ENCODE measurements around the gene TTI1.

Gene TTI1

DNA sequence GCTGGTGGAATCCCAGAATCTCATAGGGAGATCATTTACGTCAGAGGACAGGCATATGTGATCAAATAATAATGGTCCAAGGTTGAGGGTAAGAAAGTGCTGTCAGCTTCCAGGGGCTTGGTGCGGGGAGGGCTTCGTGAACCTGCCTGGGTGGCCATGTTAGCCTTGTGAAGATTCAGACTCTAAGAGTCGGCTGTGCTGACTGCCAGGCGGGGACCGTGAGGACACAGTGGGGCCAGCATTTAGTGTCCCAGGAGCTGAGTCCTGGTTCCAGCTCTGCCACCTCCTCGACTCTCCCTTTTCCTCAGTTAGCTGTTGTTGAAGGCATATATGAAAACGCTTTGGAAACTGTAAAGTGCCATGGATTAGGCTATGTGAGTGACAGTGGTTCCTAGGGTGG, 96.8 kb downstream of the TTI1 start:
- DNase-seq (ENCODE audit: low spot score), result no peak

DNA sequence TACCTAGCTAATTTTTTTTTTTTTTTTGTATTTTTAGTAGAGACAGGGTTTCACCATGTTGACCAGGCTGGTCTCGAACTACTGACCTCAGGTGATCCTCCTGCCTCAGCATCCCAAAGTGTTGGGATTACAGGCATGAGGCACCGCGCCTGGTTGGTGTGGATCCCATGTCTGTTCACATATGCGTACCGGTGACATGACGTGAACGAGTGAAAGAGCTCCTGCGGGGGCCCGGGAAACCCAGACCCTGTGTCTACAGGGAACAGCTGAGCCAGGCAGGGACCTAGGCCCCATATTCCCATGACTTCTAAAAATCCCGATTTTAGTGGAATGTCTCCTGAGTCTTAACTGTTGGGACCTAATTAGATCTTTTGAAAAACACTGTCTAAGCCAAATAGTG, 97.2 kb downstream of the TTI1 start:
- no peak for DNase-seq (ENCODE audit: low spot score)

DNA sequence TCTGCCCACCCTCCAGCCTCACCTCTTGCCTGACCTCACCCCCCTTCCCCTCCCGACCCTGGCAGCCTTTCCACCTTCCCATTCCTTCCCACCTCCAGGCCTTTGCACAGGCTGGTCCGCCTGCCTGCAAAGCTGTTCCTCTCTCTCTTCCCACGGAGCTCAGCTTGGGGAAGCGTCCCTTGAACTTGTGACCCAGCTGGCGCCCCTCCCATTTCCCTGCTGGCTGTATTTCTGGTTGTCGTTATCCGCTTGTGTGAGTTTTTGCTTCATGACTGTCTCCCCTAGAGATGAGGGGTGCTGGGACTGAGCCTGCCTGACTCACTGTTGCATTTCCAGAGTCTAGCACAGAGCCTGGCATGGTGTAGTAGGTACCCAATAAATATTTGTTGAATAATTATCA, 97.8 kb downstream of the TTI1 start:
- peak; percentile 35 for DNase-seq (ENCODE audit: low spot score)

DNA sequence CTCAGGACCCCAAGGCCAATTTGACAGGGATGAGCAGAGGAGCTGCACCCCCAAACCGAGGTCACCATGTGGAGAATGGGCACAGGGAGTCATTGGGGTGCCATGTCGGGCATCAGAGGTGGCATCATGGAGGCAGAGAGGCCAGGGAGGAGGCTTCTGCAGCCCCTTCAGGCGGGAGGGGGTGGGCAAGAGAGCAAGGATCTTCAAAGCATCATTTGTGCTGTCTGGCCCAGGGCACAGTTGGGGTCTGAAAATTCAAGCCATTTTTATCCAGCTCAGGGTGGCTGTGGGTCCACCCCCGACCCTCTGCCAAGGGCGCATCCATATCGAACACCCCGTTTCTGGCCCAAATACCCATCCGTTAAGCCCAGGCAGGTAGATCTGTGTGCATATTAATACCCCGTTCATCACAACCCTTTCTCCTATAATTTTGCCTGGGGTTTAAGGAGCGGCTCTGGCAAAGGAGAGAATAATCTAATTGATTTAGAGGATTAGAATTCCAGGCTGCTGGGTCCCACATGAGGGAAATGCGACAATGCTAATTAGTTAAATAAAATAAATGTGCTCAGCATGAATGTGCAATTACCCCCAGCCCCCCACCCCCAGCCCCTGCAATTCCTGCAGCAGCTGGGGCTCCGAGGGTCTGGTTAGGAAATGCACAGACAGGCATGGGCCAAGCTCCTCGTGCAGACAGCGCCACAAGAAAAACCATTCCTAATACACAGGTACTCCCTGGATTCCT, 98.5 kb downstream of the TTI1 start:
- no peak for DNase-seq (ENCODE audit: low spot score)

DNA sequence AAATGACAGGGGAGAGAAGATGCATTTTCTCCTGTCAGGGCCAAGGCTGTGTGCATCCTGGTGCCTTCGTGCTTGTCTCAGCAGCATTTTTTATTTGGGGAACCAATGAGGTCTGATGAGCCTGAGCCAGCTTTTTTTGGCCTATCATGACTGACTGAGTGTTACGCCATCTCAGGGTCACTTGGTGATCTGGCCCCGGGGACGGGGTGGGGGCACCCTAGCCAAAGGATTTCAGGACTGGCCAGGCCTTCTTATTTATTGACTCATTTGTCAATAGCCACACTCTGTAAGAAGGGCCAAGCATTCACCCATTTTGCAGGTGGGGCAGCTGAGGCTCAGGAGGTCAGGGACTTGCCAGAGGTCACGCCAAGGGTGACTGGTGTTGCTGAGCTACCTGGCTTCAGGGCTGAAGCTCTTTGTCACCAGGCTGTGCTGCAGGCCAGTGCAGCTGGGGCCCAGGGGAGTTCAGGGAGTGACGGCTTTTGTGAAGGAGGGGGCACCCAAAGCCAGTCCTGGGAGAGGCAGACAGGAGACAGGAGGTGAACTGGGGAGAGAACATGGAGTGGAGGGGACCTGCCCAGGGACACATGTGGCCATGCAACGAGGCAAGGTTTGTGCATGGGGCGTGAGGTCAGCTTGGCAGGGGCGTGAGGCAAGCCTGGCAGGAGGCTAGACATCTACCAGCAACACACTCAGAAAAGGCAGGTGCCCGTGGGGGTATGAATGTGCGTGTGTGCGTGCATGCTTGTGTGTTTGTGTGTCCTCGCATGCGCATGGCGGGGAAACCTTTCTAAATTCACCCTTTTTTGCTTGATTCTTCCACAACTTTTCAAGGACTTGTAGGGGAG, 99.2 kb downstream of the TTI1 start:
- no peak for DNase-seq (ENCODE audit: low spot score)

Measured in AG20443 (cell line).